ENCODE results near the gene GPRIN2.

GPRIN2 gene

DNA sequence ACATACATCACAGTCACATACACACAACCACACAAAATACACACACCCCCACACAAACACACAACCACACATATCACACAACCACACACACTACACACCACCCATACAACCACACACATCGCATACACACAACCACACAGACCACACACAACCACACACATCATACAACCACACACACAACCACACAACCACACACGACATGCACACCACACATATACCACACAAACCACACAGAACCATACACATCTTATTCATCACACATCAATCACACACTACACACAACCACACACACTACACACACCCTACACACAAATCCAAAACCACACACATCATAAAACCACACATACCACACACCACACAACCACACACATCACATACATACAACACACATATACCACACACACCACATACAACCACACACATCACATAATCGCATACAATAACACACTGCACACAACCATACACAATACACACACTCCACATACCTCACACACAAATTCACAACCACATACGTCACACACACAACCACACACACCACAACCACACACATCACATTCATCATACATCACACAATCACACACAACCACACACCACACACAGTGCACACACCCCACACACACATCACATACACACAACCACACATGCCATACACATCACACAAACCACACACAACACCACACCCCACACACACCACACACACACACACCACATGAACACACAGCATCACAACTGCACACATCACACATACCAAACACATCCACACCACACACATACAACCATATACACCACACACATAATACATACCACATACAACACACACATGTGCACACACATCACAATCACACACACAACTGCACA lies 30.4 kb downstream of the GPRIN2 start:
- peak; percentile 5 for DNase-seq
- no peaks in the 10 kb centered on the region for H3K4me1 Mint-ChIP-seq
- H3K27me3 Mint-ChIP-seq: no peaks in the 10 kb centered on the region

DNA sequence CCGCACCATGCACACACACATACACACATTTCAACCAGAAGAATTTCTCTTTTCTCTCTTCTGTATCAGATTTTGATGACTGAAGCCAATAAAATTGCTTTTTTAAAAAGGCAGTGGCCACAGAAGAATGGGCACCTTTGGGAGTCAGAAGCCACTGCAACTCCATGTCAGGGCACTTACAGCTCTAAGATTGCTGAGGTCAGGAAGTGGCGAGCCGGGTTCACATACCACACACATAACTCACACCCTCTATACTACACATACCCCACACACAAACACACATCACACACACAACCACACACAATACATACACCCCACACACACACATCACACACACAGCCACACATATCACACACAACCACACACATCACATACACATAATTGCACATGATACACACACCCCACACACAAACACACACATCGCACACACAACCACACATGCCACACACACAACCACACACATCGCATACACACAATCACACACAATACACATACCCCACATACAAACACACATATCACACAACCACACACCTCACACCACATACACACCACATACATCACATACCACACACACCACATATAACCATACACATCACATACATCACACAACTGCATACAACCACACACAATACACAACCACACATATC lies 31.2 kb downstream of the GPRIN2 start:
- CTCF ChIA-PET: no interaction called here
- no peaks in the 10 kb centered on the region for H3K36me3 Mint-ChIP-seq
- no peak overlapping the region for H3K4me3 Mint-ChIP-seq
- H3K27me3 Mint-ChIP-seq: no peaks in the 10 kb centered on the region
- no peaks in the 10 kb centered on the region for H3K4me1 Mint-ChIP-seq
- no peak overlapping the region for H3K27ac Mint-ChIP-seq
- DNase-seq: peak; percentile 31
- H3K9me3 Mint-ChIP-seq: no peaks in the 10 kb centered on the region

More for the DNA sequence above, 30.4 kb downstream of the GPRIN2 start:
- H3K9me3 Mint-ChIP-seq: no peaks in the 10 kb centered on the region
- H3K27ac Mint-ChIP-seq: no peak overlapping the region
- CTCF ChIA-PET: no interaction called here
- no peaks in the 10 kb centered on the region for H3K36me3 Mint-ChIP-seq
- no peak overlapping the region for H3K4me3 Mint-ChIP-seq

DNA sequence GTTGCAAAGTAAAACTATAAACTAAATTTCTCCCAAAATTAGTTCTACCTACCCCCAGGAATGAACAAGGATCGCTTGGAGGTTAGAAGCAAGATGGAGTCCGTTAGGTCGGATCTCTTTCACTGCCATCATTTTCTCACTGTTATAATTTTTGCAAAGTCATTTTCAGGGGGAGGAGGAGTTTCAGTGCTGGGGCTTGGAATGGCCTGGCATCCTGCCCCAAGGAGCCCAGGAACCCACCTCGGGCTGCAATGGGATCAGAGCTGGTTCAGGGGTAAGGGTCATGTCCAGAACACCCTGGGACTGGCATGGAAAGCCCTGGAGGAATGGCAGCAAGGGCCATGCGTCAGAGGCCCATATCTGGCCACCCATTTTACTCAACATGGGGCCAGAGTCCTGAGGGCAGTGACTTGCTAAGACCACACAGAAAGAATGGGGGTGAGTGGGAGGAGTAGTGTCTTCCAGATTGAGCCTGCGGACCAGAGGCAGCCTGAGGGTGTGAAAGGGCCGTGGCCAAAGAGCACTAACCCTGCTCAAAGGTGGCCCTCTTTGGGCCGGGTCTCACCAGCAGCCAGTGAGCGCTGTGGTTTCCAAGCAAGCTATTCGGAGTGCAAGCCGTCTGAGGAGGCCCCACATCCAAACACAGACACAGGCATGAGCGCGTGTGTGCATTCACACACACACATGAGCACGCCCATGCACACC lies 31.8 kb downstream of the GPRIN2 start:
- CTCF ChIA-PET: no interaction called here
- H3K4me3 Mint-ChIP-seq: no peak overlapping the region
- DNase-seq: peak; percentile 19
- no peaks in the 10 kb centered on the region for H3K36me3 Mint-ChIP-seq
- H3K27me3 Mint-ChIP-seq: no peaks in the 10 kb centered on the region
- H3K27ac Mint-ChIP-seq: no peak overlapping the region
- no peaks in the 10 kb centered on the region for H3K4me1 Mint-ChIP-seq
- no peaks in the 10 kb centered on the region for H3K9me3 Mint-ChIP-seq

DNA sequence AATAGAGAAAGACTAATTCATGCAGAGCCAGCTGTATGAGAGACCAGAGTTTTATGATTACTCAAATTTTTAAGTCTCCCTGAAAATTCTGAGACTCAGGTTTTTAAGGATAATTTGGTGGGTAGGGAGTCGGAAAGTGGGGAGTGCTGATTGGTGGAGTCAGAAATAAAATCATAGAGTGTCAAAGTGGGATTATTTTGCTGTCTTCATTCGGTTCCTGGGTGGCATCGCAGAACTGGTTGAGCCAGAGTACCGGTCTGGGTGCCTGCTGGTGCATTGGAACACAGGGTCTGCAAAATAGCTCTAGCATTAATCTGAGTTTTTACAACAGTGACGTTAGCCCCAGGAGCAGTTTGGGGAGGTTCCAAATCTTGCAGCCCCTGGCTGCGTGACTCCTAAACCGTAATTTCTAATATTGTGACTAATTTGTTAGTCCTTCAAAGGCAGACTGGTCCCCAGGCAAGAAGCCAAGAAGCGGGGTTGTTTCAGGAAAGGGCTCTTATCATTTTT lies 32.4 kb downstream of the GPRIN2 start:
- Mint-ChIP-seq H3K4me3 (no peak overlapping the region), H3K36me3 (no peaks in the 10 kb centered on the region), H3K27me3 (no peaks in the 10 kb centered on the region), H3K27ac (no peak overlapping the region), H3K4me1 (no peaks in the 10 kb centered on the region), H3K9me3 (no peaks in the 10 kb centered on the region)
- DNase-seq: peak; percentile 14
- CTCF ChIA-PET: no interaction called here

DNA sequence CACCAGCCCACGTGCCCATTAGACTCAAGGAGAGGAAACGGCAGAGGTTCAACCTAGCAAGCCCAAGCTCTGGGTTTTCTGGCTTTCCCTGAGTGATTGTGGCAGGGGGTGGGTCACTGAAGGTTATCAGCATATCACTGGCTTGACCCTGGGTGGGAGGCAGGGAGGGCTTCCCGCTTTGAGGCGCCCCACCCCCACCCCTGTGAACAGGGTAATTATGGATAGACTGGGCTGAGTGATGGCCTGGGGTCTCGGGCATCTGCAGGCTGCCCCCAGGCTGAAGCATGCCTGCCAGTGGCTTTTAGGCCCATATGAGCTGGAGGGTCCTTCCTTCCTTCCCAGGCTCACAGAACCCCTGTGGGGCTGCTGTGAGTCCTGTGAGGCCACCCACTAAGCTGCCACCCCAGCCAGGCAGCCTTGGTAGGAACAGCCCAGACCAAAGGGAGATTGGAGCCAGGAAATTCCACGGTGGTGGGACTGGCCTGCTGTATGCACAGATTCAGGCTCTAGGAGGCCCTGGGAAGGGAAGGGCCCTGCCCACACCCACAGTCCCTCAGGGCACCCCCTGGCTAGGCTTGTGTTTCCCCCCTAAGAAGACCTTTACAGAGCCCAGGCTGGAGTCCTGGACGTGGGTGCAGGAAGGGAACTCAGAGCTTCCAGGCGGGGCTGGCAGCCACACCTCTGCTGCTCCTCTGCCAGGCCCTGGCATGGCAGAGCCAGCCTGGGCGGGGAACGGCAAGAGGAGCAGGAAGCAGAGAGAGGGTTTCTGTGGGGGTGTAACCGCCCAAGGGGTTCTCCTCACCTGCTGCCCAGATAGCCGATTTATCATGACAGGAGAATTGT lies 33.1 kb downstream of the GPRIN2 start:
- Mint-ChIP-seq H3K27ac (no peak overlapping the region), H3K27me3 (no peaks in the 10 kb centered on the region), H3K36me3 (no peaks in the 10 kb centered on the region), H3K4me1 (no peaks in the 10 kb centered on the region), H3K4me3 (no peak overlapping the region), H3K9me3 (no peaks in the 10 kb centered on the region)
- CTCF ChIA-PET: no interaction called here
- DNase-seq: peak; percentile 19

DNA sequence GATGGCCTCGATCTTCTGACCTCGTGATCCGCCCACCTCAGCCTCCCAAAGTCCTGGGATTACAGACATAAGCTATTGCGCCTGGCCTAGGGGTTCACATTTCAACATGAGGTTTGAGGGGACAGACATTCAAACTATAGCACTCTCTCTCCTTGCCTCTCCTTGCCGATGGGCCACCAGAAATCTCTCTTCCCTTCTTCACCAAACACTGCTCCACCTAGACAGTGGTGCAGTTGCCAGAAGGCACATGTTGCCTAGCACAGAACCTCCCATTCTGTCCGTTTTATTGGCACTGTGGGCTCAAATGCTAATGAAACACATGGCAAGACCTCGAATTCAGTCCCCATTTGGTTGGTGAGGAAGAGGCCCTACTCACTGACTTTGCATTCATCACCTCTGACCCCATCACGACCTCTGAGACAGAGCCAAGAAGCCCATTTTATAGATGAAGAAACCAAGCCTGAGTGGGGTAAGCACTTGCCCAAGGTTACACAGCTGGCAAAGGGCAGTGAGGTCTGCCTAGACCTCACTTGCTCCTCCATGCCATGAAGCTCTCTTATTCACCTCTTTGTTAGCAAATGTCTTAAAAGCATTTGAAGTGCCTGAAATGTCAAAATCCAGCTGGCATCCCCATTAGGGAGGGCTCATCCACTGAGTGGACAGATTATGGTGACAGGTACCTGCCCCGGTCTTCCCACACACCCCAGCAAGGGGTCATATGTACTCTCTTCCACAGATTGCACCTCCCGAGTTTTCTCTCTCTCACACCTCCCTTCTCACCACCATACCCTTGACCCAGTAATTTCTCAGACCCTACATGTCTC lies 34.0 kb downstream of the GPRIN2 start:
- Mint-ChIP-seq H3K4me1 (no peaks in the 10 kb centered on the region), H3K27ac (no peak overlapping the region), H3K27me3 (no peaks in the 10 kb centered on the region), H3K9me3 (no peaks in the 10 kb centered on the region), H3K4me3 (no peak overlapping the region), H3K36me3 (no peaks in the 10 kb centered on the region)
- peak; percentile 6 for DNase-seq
- CTCF ChIA-PET: no interaction called here

DNA sequence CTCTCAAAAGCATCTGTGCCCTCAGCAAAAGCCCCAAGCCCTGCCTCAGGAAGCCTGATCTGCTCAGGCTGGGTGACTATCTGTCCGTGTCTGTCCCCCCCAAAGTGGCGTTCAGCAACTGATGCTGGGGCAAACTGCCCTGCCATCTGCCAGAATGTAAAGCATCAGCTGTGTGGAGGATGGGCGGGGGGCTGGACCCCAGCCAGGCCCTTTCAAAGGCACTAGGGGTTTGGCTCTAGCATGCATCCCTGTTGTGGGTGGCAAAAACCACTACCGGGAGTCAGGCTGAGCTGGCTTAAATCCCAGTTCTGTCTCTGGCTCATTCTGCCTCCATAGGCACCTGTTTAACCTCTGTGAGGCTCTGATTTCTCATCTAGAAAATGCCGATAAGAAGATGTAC lies 35.5 kb downstream of the GPRIN2 start:
- Mint-ChIP-seq H3K9me3 (no peaks in the 10 kb centered on the region), H3K27me3 (peaks cover 9% of the 10 kb centered on the region), H3K4me1 (no peaks in the 10 kb centered on the region), H3K27ac (no peak overlapping the region), H3K4me3 (no peak overlapping the region), H3K36me3 (no peaks in the 10 kb centered on the region)
- CTCF ChIA-PET: no interaction called here
- DNase-seq: peak; percentile 8

DNA sequence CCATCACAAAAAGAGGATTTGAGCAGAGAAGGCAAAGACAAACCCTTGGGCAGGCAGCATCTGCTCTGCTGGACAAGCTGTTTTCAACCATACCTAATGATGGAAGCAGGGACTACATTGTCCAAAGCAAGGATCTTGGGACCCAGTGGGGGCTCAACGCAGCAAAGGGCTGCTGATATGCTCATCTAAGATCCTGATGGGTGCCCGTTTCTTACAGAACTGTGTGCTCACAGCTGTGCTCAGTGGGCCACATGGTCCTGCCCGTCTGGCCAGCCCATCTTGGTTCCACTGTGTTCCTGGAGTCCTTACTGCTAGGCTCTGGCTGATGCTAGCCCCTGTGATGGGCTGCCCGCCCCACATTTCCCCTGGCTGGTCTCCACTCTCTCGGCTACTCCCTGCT lies 36.1 kb downstream of the GPRIN2 start:
- Mint-ChIP-seq H3K4me3 (no peak overlapping the region), H3K9me3 (no peaks in the 10 kb centered on the region), H3K27me3 (peaks cover 9% of the 10 kb centered on the region), H3K27ac (no peak overlapping the region), H3K4me1 (no peaks in the 10 kb centered on the region), H3K36me3 (no peaks in the 10 kb centered on the region)
- CTCF ChIA-PET: no interaction called here
- peak; percentile 14 for DNase-seq

DNA sequence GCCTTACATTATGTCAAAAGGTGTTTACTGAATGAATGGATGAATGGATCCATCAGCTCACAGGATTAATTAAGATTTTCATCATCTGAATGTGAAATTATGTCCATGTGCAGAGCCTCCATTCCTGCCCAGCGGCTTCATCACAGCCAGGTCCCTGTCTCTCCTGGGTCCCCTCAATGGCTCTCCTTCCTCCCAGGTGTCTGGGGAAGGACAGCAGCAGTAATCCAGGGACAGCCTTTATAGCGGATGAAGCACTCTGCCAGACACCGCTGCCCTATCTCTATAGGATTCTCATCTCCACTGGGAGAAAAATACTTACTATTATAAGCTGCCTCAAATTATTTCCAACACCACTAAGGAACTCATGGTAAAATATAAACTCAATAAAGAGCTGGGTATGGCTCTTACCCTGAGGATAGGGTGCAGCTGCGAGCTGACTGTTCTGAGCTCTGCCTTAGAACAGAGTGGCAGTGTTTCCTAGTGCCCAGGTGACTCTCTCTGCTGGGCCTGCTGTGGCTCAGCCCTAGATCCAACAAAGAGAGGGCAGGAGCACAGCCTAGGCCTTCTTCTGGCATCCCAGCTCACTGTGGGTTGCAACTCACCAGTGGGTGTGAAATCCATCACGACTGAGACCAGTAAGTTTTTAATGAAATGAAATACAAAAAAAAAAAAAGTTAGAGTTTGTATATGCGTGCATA lies 38.3 kb downstream of the GPRIN2 start:
- H3K27me3 Mint-ChIP-seq: peaks cover 15% of the 10 kb centered on the region
- H3K4me1 Mint-ChIP-seq: no peaks in the 10 kb centered on the region
- H3K4me3 Mint-ChIP-seq: no peak overlapping the region
- no peak overlapping the region for H3K27ac Mint-ChIP-seq
- no peaks in the 10 kb centered on the region for H3K9me3 Mint-ChIP-seq
- CTCF ChIA-PET: no interaction called here
- DNase-seq: peak; percentile 17
- no peaks in the 10 kb centered on the region for H3K36me3 Mint-ChIP-seq

DNA sequence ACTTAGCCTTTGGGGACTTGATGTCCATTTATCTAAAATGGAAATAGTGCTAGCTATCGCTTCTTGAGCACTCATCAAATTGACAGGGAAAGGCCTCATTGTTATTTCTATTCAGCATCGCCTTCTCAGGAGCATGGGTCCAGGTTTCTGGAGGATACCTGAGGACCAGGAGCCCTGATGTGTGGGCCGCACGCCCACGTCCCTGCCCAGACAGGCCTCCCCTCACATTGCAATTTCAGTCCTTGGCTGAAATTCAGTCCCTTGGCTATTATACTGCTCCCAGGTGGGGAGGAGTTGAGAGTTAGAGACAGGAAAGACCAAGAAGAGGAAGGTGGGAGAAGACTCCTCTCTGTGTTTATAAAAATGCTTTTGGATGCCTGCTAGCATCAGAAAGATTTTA lies 38.9 kb downstream of the GPRIN2 start:
- peak; percentile 13 for DNase-seq
- Mint-ChIP-seq H3K27ac (no peak overlapping the region), H3K36me3 (no peaks in the 10 kb centered on the region), H3K4me3 (no peak overlapping the region), H3K4me1 (no peaks in the 10 kb centered on the region), H3K27me3 (peaks cover 15% of the 10 kb centered on the region), H3K9me3 (no peaks in the 10 kb centered on the region)
- CTCF ChIA-PET: no interaction called here

DNA sequence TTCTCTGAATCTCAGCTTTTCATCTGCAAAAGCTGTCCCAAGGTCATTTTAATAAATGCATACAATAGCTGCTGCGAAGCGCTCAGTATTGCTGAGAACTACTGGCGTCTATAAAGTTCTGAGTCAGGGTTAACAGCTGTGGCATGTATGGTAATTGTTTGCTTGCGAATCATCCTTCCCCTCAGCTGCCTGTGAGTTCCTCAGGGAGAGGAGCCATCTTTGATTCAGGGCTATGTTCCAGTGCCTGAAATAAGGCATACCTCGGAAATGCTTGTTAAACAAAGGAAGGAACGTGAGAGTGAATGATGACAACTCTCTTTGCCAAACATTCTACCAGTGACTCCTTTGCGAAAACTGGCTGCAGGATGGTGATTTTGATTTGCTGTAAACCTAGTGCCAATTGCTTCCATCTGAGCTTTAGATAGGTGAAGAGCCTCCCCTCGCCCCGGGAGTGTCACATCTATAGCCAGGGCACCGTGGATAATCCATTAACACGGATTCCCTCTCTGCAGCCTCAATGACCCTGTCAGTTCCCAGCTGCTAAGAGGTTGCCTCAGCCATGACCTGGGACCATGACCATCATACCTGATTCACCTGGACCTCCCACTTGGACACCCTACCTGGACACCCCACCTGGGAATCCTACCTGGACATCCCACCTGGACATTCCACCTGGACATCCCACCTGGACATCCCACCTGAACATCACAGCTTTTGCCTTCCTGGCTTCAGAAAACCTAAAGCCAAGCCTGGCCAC lies 39.6 kb downstream of the GPRIN2 start:
- no peaks in the 10 kb centered on the region for H3K36me3 Mint-ChIP-seq
- DNase-seq: peak; percentile 19
- H3K9me3 Mint-ChIP-seq: no peaks in the 10 kb centered on the region
- H3K4me3 Mint-ChIP-seq: no peak overlapping the region
- H3K27ac Mint-ChIP-seq: no peak overlapping the region
- H3K27me3 Mint-ChIP-seq: peaks cover 15% of the 10 kb centered on the region
- no peaks in the 10 kb centered on the region for H3K4me1 Mint-ChIP-seq
- CTCF ChIA-PET: interaction anchor here (1.2 kb wide), 1 partner anchor 28 kb away, joined by 5 read pairs; no protein-coding TSS in a partner anchor

DNA sequence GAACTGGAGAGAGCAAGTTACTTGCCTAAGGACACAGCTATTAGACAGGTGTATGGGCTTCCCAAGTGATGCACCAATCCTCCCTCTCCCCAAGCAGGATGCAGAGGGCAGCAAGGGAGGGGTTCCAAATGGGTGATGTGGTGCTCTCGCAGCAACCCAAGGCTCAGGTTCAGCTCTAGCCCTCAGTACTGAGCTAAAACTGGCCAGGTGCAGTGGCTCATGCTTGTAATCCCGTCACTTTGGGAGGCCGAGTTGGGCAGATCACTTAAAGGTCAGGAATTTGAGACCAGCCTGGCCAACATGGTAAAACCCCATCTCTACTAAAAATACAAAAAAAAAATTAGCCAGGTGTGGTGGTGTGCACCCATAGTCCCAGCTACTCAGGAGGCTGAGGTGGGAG lies 40.7 kb downstream of the GPRIN2 start:
- H3K4me3 Mint-ChIP-seq: no peak overlapping the region
- no peaks in the 10 kb centered on the region for H3K9me3 Mint-ChIP-seq
- H3K27me3 Mint-ChIP-seq: peaks cover 15% of the 10 kb centered on the region
- no peaks in the 10 kb centered on the region for H3K36me3 Mint-ChIP-seq
- DNase-seq: peak; percentile 17
- CTCF ChIA-PET: no interaction called here
- H3K4me1 Mint-ChIP-seq: no peaks in the 10 kb centered on the region
- H3K27ac Mint-ChIP-seq: no peak overlapping the region
